ENCODE data around the gene SULT1A3.
A peak's percentile ranks its signal among the peaks of the same experiment; 100 is the strongest.
"Not testable (repeated sequence)": the region's sequence is repeated elsewhere in the genome, so short reads cannot be mapped to it uniquely, and the experiment has no call there.

SULT1A3 gene

GRCh38 chr16:30199049-30199448 is at the start of gene SULT1A3:
Gene SULT1A3 (plus strand): TSS chr16:30199255. CDS start chr16:30200729, 1,474 bp downstream.
- not testable (repeated sequence) for DNase-seq (ENCODE audit: low read depth)

- DNase-seq (ENCODE audit: low read depth) = no peak
Observed at GRCh38 chr16:30151091-30151490, 48.0 kb upstream of the SULT1A3 start.

DNA sequence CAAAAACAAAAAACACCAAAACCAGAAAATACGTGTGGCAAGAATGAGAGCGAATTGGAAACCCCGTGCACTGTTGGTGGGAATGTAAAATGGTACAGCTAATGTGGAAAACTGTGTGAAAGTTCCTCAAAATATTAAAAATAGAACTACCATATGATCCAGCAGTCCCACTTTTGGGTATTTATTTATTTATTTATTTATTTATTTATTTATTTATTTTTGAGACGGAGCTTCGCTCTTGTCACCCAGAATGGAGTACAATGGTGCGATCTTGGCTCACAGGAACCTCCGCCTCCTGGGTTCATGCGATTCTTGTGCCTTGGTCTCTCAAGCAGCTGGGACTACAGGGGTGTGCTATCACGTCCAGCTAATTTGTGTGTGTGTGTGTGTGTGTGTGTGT is 46.5 kb upstream of the SULT1A3 start:
- DNase-seq (ENCODE audit: low read depth) = no peak

DNA sequence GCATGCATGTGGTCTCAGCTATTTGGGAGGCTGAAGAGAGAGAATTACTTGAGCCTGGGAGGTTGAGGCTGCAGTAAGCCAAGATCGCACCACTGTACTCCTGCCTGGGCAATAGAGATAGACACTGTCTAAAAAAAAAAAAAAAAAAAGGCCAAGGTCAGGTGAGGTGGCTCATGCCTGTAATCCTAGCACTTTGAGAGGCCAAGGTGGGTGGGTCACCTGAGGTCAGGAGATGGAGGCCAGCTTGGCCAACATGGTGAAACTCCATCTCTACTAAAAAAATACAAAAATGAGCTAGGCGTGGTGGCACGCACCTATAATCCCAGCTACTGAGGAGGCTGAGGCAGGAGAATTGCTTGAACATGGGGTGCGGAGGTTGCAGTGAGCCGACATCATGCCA is 43.9 kb upstream of the SULT1A3 start:
- no peak for DNase-seq (ENCODE audit: low read depth)

DNA sequence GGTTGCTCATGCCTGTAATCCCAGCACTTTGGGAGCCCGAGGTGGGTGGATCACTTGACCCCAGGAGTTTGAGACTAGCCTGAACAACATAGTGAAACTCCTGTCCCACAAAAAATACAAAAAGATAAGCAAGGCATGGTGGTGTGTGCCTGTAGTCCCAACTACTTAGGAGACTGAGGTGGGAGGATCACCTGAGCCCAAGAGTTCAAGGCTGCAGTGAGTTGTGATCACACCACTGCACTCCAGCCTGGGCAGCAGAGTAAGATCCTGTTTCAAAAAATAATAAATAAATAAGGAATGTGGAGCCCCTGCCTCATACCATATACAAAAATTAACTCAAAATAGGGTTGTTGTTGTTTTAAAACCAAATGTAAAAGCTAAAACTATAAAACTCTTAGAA is 41.8 kb upstream of the SULT1A3 start:
- no peak for DNase-seq (ENCODE audit: low read depth)

- no peak for DNase-seq (ENCODE audit: low read depth)
Observed at GRCh38 chr16:30163538-30163937, 35.5 kb upstream of the SULT1A3 start.

GRCh38 chr16:30166202-30166902 is 32.7 kb upstream of the SULT1A3 start:
- no peak for DNase-seq (ENCODE audit: low read depth)

DNA sequence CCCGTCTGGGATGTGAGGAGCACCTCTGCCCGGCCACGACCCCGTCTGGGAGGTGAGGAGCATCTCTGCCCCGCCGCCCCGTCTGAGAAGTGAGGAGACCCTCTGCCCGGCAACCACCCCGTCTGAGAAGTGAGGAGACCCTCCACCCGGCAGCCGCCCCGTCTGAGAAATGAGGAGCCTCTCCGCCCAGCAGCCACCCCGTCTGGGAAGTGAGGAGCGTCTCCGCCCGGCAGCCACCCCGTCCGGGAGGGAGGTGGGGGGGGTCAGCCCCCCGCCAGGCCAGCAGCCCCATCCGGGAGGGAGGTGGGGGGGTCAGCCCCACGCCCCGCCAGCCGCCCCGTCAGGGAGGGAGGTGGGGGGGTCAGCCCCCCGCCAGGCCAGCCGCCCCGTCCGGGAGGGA is 30.3 kb upstream of the SULT1A3 start:
- DNase-seq (ENCODE audit: low read depth) = not testable (repeated sequence)

GRCh38 chr16:30169416-30169815 is 29.6 kb upstream of the SULT1A3 start:
- DNase-seq (ENCODE audit: low read depth) = not testable (repeated sequence)

DNA sequence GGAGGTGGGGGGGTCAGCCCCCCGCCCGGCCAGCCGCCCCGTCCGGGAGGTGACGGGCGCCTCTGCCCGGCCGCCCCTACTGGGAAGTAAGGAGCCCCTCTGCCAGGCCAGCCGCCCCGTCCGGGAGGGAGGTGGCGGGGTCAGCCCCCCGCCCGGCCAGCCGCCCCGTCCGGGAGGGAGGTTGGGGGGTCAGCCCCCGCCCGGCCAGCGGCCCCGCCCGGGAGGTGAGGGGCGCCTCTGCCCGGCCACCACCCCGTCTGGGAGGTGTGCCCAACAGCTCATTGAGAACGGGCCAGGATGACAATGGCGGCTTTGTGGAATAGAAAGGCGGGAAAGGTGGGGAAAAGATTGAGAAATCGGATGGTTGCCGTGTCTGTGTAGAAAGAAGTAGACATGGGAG is 28.9 kb upstream of the SULT1A3 start:
- not testable (repeated sequence) for DNase-seq (ENCODE audit: low read depth)

DNA sequence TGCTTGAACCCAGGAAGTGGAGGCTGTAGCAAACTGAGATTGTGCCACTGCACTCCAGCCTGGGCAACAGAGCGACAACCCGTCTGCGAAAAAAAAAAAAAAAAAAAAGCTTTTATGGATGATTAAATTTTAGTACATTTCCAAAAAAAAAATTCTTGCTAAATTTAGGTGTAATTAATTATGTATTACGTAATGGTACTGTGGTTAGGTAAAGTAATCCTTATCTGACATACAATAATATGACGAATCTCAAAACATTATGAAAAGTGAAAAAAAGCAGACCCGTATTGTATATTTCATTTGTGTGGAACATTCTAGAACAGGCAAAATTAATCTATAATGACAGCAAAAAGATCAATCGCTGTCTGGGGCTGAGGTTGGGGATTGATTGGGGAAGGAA is 26.0 kb upstream of the SULT1A3 start:
- no peak for DNase-seq (ENCODE audit: low read depth)

DNA sequence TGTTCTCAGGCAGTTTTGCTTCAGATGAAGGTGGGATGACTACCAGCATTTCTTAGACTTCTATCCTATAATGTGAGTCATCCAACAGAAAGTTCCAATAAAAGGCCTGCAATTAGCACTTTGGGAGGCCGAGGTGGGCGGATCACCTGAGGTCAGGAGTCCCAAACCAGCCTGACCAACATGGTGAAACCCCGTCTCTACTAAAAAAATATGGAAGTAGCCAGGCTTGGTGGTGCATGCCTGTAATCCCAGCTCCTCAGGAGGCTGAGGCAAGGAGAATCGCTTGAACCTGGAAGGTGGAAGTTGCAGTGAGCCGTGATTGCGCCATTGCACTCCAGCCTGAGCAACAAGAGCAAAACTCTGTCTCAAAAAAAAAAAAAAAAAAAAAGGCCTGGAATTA is 22.2 kb upstream of the SULT1A3 start:
- DNase-seq (ENCODE audit: low read depth) = not testable (repeated sequence)

- DNase-seq (ENCODE audit: low read depth) = no peak
Observed at GRCh38 chr16:30179195-30179594, 19.9 kb upstream of the SULT1A3 start.

- no peak for DNase-seq (ENCODE audit: low read depth)
Observed at GRCh38 chr16:30179931-30180330, 19.1 kb upstream of the SULT1A3 start.

DNA sequence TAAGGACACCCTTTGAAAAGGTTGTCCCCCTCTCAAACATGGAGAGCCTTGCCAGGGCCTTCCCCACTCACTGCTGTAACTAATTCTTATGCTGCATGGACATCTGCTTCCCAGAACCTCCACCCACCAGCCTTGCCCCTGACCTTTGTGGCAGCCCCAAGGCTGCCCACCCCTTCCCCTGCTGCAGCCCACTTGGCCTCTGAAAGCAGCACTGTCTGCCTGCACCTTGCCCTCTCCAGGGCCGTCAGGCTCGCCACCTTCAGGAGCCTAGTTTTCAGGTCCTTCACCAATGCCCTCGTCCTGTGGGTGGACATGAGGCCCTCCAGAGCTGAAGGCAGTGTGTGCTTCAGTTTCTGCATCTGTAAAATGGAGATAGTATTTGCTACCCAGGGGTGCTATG is 18.3 kb upstream of the SULT1A3 start:
- no peak for DNase-seq (ENCODE audit: low read depth)

- DNase-seq (ENCODE audit: low read depth) = peak; percentile 19
Observed at GRCh38 chr16:30183233-30184095, 15.6 kb upstream of the SULT1A3 start, which contains the start of gene CORO1A. Gene CORO1A (plus strand): TSS chr16:30183602. CDS start chr16:30185210, 1,608 bp downstream.

GRCh38 chr16:30184096-30184890 is 14.8 kb upstream of the SULT1A3 start:
- no peak for DNase-seq (ENCODE audit: low read depth)

GRCh38 chr16:30184891-30185682 is 14.0 kb upstream of the SULT1A3 start:
- DNase-seq (ENCODE audit: low read depth) = no peak

GRCh38 chr16:30185683-30186421 is 13.2 kb upstream of the SULT1A3 start:
- DNase-seq (ENCODE audit: low read depth) = no peak

GRCh38 chr16:30186444-30186781 is 12.6 kb upstream of the SULT1A3 start:
- DNase-seq (ENCODE audit: low read depth) = no peak
